SIG-M5 (cell line): ENCODE measurements around the gene HAGH.
"Not testable (repeated sequence)": the region's sequence is repeated elsewhere in the genome, so short reads cannot be mapped to it uniquely, and the experiment has no call there.

ENCODE experiments used
- DNase-seq: peaks from one replicate; lab custom pipeline; 2025; lab: John Stamatoyannopoulos, UW

The HAGH gene

DNA sequence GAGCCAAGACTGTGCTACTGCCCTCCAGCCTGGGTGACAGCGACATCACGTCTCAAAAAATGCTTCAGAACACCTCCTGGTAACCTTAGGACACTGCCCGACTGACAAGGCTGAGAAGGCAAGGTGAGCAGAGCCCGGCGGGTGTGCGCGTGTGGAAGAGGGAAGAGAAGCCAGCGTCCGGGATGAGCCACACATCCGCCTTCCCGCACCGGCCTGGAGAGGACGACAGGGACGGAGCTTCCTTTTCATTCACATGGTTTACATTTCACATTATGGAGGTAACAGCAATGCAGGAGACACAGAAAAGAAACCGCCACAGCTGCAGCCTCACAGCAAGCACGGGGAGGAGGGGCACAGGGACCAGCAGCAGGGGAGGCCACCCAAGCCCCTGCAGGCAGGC lies 16.5 kb downstream of the HAGH start:
- no peak for DNase-seq

DNA sequence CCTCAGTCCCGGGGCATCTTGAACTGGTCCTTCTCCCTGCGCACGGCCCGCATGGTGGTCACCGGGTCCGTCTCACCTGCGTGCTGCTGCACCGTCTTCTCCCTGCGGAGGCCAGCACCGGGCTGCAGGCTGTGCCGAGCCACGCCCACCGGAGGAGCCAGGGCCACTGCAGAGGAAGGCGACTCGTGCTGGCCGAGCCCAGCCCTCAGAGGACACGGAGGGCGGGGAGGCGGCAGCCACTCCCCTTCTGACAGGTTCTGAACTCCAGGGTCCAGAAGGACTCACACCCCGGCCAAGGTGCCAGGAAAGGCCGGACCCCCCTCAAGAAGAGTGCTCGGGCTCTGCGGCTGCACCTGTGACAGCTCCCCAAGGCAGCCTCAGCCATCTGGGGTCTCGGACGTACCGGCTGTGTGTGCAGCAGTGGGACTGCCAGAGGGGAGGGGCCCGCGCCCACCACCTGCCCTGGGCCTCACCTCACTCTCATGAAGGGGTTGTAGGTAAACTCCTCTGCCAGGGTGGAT lies 17.3 kb downstream of the HAGH start:
- DNase-seq = no peak

DNA sequence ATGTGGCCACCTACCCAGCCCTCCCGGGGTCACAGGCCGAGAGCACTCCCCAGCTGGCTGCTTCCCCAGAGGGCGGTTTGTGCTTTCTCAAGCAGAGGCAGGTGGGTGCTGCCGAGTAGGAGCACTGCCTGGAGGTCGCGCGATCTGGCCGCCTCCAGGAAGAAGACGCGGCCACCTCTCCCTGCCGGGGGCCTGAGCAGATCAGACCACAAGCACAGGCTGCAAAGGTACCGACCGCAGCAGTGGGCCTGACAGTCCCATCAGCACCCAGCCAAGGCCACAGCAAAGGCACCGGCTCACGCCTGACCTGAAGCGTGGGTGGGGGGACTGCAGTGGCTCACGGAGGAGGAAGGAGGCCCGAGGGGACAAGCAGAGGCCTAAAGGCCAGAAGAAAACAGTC lies 17.9 kb downstream of the HAGH start:
- DNase-seq = no peak

DNA sequence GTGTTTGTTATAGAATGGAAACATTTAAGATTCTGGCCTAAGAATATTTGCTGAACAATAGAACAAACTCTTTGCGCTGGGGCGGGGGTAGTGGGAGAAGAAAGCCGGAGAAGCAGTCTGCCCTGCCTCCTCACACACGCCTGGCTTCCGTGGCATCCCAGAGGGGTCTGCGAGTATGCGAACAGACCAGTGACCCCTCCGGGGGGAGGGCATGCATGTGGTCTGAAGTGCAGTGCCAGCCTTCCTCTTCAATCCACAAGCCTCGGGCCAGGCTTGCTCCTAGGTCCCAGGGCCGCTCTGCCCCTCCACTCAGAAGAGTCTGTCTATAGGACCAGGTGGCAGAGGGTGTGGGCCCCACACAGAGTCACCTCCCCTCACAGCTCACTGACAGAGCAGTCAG lies 19.0 kb downstream of the HAGH start:
- DNase-seq = no peak

DNA sequence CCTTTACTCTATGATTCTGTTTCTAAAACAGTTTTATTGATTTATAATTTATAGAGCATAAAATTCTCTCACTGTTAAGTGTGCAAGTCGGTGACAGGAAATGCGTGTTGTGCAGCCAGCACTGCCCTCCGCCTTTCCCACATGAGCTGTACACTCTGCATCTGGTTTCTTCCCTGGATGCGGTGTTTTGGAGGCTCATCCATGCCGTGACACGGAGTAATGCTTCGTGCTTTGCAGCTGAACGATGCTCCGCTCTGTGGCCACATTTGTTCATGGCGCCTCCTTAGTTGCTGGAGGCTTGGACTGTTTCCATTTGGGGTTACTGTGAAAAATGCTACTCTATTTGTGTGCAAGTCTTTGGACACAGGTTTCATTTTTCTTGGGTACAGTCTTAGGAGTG lies 25.9 kb downstream of the HAGH start:
- DNase-seq = no peak

DNA sequence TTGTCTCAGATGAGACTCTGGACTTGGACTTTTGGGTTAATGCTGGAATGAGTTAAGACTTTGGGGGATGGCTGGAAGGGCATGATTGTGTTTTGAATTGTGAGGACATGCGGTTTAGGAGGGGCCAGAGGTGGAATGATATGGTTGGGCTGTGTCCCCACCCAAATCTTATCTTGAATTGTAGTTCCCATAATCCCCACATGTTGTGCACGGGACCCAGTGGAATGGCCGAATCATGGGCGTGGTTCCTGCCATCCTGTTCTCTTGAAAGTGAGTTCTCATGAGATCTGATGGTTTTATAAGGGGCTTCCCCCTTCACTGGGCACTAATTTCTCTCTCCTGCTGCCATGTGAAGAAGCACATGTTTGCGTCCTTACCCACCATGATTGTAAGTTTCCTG lies 27.4 kb downstream of the HAGH start:
- not testable (repeated sequence) for DNase-seq

DNA sequence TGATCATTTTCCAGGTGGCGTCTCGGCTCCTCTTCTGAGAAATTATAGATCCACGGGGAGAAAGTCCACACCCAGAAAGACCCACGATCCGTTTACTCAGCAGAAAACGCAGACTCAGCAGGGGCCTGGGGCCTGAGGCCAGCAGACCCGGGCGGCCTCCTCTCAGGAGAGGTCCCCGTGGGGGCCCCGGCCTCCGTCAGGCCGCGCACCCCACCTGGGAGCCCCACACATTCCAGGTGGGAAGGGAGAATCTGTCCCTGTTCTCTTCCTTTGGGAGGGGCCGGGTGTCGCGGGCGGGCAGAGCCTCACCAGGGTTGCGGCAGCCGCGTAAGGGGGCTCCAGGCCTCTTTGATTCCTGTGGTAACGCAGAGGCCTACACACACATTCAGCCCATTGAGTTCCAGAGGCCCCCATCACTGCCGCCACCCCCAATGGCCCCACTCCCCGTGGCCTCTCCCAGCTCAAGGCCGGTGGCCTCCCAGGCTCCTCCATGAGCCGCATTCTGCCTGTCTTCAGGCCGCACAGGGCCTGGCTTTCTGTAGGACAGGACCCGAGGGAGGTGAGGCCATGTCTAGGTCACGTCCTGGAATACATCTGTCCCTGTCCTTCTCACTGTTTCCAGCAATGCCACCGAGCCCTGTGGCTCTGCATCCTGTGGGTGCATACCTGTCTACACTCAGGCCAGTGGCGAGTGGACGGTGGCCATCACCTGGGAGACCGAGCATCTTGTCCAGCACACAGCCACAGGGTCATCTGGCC lies 31.5 kb downstream of the HAGH start:
- no peak for DNase-seq

DNA sequence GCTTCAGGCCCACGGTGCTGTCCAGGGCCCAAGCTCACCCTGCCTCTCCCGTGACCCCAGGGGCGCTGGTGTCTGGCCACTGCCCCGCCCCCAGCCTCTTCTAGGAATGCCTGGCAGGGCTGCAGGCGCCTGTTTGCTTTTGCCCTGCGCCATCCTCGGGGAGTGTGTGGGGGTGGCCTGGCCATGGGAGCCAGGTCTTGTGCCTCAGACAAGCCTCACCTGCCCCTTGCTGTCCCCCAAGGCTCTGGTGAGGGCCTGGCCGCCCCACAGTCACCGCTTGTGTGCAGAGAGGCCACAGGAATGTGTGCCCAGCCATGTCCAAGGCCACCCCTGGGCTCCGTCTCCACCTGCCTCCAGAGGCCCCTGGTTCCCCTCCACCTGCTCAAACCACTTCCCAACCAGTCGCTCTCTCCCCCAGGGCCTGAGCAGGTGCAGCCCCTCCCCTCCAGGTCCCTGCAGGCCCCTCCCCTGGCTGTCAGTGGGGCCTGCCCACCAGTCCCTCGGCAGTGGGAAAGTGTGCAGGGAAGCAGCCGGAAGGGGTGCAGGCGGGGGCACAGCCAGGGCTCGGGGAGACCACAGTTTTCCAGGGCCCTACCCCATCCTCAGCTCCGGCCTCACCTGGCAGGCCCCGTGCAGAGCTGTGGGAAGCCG lies 32.3 kb downstream of the HAGH start:
- DNase-seq = no peak

DNA sequence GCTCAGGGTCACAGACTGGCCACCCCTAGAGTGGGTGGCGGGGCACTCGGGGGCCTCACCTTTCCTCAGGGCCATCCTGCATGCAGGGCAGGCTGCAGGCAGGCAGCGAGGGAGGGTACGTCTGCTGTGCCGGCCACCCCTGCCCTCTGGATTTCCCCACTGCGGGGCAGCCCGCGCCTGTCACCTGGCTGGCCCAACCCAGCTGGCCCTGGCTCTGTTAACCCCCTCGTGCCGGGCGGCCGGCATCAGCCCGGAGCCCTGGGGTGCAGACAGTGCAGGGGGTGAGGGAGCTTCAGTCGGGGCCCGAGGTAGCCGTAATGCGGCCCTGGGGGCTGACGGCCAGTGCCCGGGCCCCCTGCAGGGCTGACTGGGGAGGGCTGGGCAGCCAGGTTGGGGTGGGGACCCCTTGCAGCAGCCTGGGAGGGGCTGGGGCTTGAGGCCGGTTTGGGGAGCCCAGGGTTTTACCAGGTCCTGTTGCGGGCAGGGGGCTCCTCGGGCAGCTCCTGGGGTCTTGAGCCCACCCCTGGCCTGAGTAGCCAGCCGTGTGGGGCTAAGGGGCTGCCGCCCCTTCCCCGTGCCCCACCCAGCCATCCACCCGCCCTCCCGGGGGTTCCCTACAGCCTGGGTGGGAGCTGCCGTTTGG lies 32.9 kb downstream of the HAGH start, which contains the start of gene IGFALS:
Gene IGFALS (minus strand): TSS at position 128 of the 643 bp plus-strand sequence. CDS start 53 bp downstream, at position 75.
- no peak for DNase-seq

DNA sequence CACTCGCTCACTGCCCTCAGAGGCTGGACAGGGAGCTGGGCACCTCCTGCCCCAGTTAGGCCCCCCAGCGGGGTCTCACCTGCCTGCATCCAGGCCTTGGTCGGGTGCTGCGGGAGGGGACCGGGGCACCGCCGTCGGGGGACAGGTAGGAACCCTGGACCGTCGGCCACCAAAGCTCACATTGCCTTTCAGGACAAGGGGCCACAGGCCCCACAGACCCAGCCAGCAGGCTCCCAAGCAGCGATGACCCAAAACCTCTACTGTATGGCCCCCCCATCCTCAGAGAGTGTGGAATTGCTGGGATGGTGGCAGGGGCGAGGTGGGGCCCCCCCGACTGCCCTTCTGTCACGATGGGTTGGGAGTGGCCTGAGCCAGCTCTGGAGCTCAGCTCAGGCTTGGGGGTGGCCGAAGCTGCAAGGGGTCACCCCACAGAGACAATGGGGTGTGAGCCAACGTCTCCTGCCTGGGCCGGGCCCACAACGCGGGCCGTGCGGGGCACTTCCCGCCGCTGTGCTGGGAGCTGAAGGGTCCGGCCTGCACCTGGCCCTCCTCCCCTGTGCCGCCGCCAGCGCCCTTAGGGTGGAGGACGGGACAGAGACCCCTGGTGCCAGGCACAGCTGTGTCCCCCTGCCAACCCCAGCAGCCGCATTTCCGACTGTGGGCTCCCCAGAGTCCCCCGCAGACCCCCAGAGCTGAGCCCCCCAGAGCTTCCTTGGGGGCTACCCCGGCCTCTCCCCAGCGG lies 33.6 kb downstream of the HAGH start:
- no peak for DNase-seq

DNA sequence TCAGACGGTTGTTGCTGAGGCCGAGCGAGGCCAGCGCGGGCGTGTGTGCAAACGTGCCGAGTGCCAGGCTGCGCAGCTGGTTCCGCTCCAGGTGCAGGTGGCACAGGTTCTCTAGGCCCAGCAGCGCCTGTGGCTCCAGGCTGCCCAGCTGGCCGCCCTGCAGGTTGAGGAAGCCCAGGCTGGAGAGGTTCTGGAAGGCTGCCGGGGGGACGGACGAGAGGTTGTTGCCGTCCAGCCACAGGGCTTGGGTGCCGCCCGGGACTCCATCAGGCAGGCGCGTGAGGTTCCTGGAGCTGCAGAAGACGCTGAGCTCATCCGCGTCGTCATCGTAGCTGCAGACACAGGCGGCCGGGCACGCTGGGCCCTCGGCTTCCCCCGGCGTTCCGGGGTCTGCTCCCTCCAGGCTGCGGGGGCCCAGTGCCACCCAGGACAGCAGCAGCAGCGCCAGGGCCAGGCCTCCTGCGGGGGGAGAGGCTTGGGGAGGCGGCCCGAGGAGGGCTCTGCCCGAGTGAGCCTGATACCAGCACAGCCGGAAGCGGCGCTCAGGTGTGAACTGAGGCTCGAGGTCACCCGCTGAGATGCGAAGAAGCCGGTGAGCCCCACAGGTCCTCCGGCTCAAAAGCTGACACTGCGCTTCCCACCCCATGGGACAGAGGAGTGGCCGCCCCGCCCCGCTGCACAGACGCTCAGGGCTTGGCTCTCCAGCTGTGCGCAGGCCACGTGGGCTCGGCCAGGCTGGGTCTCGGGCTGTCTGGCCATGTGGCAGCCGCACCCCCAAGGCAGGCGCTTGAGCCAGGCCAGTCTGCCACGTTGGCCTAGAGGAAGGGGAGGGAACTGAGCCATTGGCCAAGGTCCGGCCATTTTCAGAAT lies 34.4 kb downstream of the HAGH start:
- no peak for DNase-seq

DNA sequence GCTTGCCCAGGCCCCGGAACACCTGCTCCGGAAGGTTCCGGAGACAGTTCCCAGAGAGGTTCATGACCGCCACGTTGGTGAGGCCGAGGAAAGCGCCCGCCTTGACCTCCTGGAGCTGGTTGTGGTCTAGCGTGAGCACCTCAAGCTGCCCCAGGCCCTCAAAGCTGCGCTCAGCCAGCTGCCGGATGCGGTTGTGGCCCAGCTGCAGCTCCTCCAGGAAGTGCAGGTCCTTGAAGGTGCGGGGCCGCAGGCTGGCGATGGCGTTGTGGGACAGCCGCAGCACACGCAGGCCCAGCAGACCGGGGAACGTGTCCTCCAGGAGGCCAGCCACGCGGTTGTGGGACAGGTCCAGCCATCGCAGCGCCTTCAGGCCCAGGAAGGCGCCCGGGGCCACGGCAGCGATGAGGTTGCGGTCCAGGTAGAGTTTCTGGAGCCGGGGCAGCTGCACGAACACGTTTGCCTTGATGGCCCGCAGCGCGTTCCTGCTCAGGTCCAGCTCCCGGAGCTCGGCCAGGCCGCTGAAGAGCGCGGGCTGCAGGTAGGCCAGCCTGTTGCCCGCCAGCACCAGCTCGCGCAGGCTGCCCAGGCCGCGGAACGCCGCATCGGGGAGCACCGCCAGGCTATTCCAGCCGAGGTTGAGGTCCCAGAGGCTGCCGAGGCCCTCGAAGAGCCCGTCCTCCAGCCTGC lies 35.2 kb downstream of the HAGH start:
- DNase-seq = no peak

DNA sequence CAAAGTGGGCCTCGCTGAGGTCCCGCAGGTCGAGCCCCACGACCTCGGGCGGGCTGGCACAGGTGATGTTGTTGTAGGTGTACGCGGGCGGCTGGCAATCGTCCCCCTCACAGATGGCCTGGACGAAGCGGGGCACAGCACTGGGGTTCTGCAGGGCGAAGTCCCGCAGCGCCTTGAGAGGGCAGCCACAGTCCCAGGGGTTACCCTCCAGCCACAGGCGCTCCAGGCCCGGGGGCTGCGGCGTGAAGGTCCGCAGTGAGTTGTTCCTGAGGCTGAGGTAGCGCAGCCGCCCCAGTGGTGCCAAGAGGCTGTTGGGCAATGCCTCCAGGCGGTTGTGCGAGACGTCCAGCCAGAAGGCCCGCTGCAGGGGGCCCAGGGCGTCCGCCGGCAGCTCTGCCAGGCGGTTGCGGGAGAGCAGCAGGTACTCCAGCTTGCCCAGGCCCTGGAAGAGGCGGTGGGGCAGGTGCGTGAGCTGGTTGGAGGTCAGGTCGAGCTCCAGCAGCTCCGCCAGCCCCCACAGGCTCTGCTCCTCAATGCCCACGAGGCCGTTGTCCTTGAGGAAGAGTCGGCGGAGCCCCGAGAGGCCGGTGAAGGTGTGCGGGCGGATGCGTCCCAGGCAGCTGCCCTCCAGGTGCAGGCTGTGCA lies 35.9 kb downstream of the HAGH start:
- DNase-seq = no peak

DNA sequence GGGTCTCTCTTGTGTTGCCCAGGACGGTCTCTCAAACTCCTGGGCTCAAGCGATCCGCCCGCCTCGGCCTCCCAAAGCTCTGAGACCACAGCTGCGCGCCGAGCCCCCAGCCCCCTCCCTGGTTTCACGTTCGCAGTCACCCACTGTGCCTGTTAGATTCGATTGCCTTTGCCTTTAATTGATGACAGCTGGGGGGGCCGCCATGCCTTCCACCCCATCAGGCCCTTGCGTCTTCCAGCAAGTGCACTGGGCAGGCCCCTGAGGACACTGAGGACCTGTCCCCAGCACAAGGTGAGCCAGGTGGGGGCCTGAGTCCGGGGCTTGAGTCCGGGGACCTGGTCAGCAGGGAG lies 36.4 kb downstream of the HAGH start:
- DNase-seq = no peak

DNA sequence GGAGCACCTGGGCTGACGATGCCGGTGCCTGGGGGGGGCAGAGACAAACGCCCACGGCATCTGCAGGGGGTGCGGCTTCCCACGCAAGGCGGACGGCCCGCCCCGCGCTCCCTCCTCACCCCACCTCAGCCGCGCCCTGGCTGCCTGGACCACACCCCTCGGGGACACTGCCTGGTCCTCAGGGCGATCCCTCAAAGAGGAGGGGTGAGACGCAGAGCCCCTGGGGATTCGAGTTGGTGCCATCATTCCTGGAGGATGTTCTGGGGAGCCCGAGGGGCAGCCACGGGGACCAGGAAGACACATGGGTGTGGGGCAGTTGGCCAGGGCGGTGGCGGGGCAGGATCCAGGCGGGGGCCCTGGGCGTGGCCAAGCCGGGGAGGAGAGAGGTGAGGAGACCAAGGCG lies 37.0 kb downstream of the HAGH start:
- no peak for DNase-seq

DNA sequence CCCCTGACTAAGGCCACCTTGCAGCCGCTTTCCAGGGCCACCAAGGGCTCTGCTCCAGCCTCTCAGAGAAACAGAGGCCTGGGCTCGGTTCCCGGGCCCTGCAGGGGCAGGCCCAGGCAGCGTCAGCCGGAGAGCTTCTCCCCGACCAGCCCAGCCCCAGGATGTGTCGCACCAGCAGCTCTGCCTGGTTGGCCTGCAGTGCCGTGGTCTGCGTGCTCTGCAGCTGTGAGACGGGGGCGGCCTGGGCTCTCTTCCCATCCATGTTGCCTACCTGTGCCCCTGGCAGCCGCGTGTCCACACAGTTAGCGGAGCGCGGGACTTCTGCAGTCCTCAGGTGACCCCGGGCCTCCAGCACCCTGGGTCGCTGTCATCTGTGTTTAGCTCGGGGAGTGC lies 37.9 kb downstream of the HAGH start:
- no peak for DNase-seq

DNA sequence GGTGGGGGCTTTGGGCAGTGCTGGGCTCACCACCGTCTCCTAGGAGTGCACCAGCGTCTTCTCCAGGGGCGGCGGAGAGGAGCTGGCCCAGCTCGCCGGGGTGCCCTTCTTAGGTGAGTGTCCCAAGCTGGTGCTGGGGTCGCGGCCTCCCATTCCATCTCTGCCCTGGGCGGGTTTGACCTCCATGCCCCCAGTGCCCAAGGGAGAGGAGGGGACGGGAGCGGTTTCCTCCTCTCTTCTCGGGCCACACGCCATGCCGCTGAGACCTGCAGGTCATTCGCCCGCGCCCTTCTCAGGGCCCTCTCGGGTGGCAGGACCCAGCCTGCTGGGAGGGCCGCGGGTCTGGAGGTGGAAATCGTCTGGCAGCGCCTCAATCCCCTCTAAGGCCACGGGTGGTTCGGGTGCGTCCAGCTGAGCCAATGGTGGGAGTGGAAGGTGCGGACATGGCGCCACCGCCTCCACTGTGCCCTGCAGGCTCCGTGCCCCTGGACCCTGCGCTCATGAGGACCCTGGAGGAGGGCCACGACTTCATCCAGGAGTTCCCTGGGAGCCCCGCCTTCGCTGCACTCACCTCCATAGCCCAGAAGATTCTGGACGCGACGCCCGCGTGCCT lies 38.4 kb downstream of the HAGH start:
- DNase-seq = no peak

DNA sequence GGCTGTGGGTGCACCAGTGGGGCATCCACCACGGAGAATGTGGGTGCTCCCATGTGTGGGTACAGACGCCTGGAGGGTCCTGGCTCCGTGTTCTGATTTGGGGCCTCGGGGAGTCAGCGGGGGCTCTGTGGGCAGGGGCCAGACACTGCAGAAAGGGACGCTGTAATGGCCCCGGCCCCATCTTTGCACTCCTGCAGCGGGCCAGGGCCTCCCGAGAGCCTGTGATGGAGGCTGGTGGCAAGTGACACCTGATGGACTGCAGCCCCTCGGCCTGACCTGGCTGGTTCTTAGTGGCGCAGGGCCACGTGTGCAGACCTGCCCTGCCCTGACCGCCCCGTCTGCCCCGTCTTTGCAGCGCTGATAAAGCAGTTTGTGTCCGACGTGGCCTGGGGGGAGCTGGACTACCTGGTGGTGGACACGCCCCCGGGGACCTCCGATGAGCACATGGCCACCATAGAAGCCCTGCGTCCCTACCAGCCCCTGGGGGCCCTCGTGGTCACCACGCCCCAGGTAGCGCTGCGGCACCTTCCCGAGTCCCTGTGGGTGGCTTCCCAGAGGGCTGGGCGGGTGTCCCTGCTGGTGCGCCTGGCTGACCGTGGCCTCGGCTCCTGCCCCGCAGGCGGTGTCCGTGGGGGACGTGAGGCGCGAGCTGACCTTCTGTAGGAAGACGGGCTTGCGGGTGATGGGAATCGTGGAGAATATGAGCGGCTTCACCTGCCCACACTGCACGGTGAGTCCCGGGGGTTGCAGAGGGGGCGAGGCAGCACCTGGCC lies 39.1 kb downstream of the HAGH start:
- DNase-seq = no peak

DNA sequence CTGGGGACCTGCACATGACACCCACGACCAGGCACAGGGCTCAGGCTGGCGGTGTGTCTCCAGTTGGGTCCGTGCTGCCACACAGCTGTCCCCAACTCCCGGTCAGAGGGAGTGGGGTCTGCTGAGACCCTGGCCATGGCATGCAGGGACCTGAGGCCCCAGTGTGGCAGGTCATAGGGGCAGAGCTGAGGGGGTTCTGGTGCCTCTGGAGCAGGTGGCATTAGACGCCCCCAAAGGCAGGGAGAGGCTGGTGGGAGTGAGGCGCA lies 39.6 kb downstream of the HAGH start:
- DNase-seq = no peak
